ENCODE results near the gene ECSCR. TPM values are rescaled to one million over a fixed set of nuclear protein-coding genes. Genes with fewer than 3 reads are reported as not detected.
A peak's percentile ranks its signal among the peaks of the same experiment; 100 is the strongest.

ECSCR gene
- total and polyA plus RNA-seq, 2 of the 8 experiments (the other 6 are each of a cell fraction or from before 2014, with no cell fraction given): 2.7 to 7.2 TPM

DNA sequence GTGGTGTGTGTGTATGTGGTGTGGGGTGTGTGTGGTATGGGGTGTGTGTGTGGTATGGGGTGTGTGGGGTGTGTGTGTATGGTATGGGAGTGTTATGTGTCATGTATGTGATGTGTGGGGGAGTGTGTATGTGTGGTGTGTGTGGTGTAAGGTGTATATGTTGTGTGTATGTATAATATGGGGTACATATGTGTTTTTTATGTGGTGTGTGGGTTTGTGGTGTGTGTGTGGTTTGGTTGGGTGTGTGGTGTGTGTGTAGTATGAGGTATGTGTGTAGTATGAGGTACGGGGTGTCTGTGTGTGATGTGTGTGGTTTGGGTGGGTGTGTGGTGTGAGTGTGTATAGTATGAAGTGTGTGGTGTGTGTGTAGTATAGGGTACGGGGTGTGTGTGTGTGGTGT lies 11.4 kb downstream of the ECSCR start:
- no peaks in the 10 kb centered on the region for H3K4me1 ChIP-seq (replicated peaks in 1 of 4; ENCODE audit: control insufficient read depth in 3 of 4, insufficient read depth in 4 of 4, low read length in 3 of 4)
- no peak overlapping the region for H2BK5ac ChIP-seq (ENCODE audit: low read depth, low read length)
- WGBS, 2 experiments (ENCODE audit: extremely low coverage in 1 of 2, insufficient coverage in 1 of 2, insufficient read length in 1 of 2, insufficient replicate concordance in 2 of 2, low coverage in 1 of 2, low lambda C conversion rate in 2 of 2, missing lambda C conversion rate in 1 of 2): 88 to 100% methylated on average over 2 of the region's 2 CpGs
- ChIA-PET POLR2A (ENCODE audit: partially characterized antibody) (no interaction called here), CTCF (ENCODE audit: partially characterized antibody) (interaction anchor here (1.5 kb wide), 1 partner anchor 29 kb away, joined by 4 read pairs; no protein-coding TSS in a partner anchor)
- H3K9me3 ChIP-seq (ENCODE audit: insufficient read depth in 2 of 2, low read depth in 1 of 2, low read length in 1 of 2): no peaks in the 10 kb centered on the region
- no peak overlapping the region for H4K8ac ChIP-seq (ENCODE audit: extremely low read depth, insufficient read depth, low read length)
- peak overlapping the region; percentile 100 for H3K56ac ChIP-seq (replicated peaks; ENCODE audit: insufficient read length, low read depth, low read length)
- no peak overlapping the region for H2BK120ac ChIP-seq (replicated peaks; ENCODE audit: low read depth, low read length)
- H3K23ac ChIP-seq (ENCODE audit: insufficient read length): no peak overlapping the region
- H3K4me3 ChIP-seq (ENCODE audit: extremely low read depth in 1 of 4, insufficient read depth in 2 of 4, low read depth in 3 of 4, low read length in 4 of 4): no peak overlapping the region
- TF ChIP-seq ATF3 (IDR thresholded peaks at IDR 0.05; ENCODE audit: insufficient read depth, low read depth, low read length) (no peak), RXRA (IDR thresholded peaks at IDR 0.05; ENCODE audit: insufficient read depth, low read depth, low read length) (no peak), NANOG (IDR thresholded peaks at IDR 0.05; ENCODE audit: insufficient read depth, low read depth, low read length, poor library complexity, severe bottlenecking) (no peak), POLR2A (IDR thresholded peaks at IDR 0.05; ENCODE audit: control extremely low read depth in 1 of 2, low read depth in 2 of 2, low read length in 2 of 2) (no peak), CHD2 (IDR thresholded peaks at IDR 0.05; ENCODE audit: low read length) (no peak), SIRT6 (IDR thresholded peaks at IDR 0.05; ENCODE audit: low read length) (no peak), SIN3A (conservative IDR thresholded peaks at IDR 0.05 in 1 of 2, IDR thresholded peaks at IDR 0.05 in 1 of 2; ENCODE audit: low read depth in 1 of 2, low read length in 2 of 2) (no peak), TBP (IDR thresholded peaks at IDR 0.05; ENCODE audit: low read depth, low read length) (no peak), CEBPB (IDR thresholded peaks at IDR 0.05; ENCODE audit: low read depth, low read length) (no peak), BRCA1 (IDR thresholded peaks at IDR 0.05; ENCODE audit: low read depth, low read length) (no peak)
- no peaks in the 10 kb centered on the region; the same call in none of the 2 replicates for H3K79me1 ChIP-seq (ENCODE audit: low read depth, low read length)
- no peaks in the 10 kb centered on the region for H3K27me3 ChIP-seq (replicated peaks in 1 of 4; ENCODE audit: control insufficient read depth in 3 of 4, extremely low read depth in 1 of 4, insufficient read depth in 3 of 4, low read length in 3 of 4)
- H2AK5ac ChIP-seq (ENCODE audit: low read depth, low read length): no peak overlapping the region
- H2AFZ ChIP-seq (ENCODE audit: low read length): no peak overlapping the region
- H3K23me2 ChIP-seq (ENCODE audit: low read depth, low read length): peaks cover 26% of the 10 kb centered on the region; the same call in 1 of the 2 replicates
- H4K20me1 ChIP-seq (replicated peaks in 1 of 2; ENCODE audit: control insufficient read depth in 1 of 2, insufficient read depth in 2 of 2, low read length in 2 of 2): peaks cover 0 to 19% of the 10 kb centered on the region in 2 experiments
- H3K36me3 ChIP-seq (ENCODE audit: control insufficient read depth in 2 of 4, insufficient read depth in 4 of 4, low read length in 3 of 4): no peaks in the 10 kb centered on the region
- H3K18ac ChIP-seq (ENCODE audit: extremely low read depth, low read length): no peak overlapping the region
- FAIRE-seq (no peak), DNase-seq (ENCODE audit: low read depth in 1 of 2, low spot score in 2 of 2) (no peak)
- no peak overlapping the region for H3K27ac ChIP-seq (ENCODE audit: low read depth, low read length)
- H3K4me2 ChIP-seq (ENCODE audit: insufficient read depth in 1 of 2, low read depth in 2 of 2, low read length in 2 of 2): no peak overlapping the region
- no peak overlapping the region for H3K9ac ChIP-seq (replicated peaks in 1 of 4; ENCODE audit: extremely low read depth in 1 of 4, low read depth in 3 of 4, low read length in 3 of 4)
- no peak overlapping the region for H3K4ac ChIP-seq (replicated peaks; ENCODE audit: insufficient read length, low read depth, low read length)
- no peak overlapping the region for H2BK20ac ChIP-seq (ENCODE audit: low read length)
- H2BK12ac ChIP-seq (ENCODE audit: low read depth, low read length): no peak overlapping the region
- H2BK15ac ChIP-seq (ENCODE audit: low read length): no peak overlapping the region
- H3K14ac ChIP-seq (ENCODE audit: insufficient read length): no peak overlapping the region
- H3K79me2 ChIP-seq (ENCODE audit: control insufficient read depth in 1 of 2, insufficient read depth in 2 of 2, low read length in 2 of 2): no peaks in the 10 kb centered on the region
- H4K5ac ChIP-seq (ENCODE audit: insufficient read length, low read depth, low read length): no peak overlapping the region
- H4K91ac ChIP-seq (replicated peaks; ENCODE audit: insufficient read length, low read length): no peak overlapping the region
